Neural progenitor cell (in vitro differentiated cells): ENCODE data around the gene EFCAB6.

Experiments used
- CTCF ChIP-seq: fragments of 200-600 bp; sonication (generic); IDR thresholded peaks from 2 replicates; pipeline ENCODE4 v1.5.1; 2017; ENCODE audit warnings: antibody characterized with exemption, mild to moderate bottlenecking
- EZH2 ChIP-seq: fragments of 200-600 bp; sonication (generic); IDR thresholded peaks from 2 replicates; pipeline ENCODE4 v1.6.1; 2017; ENCODE audit warnings: antibody characterized with exemption, mild to moderate bottlenecking, moderate library complexity
- EZH2phosphoT487 ChIP-seq: fragments of 200-600 bp; sonication (generic); IDR thresholded peaks from 2 replicates; pipeline ENCODE4 v1.6.1; 2017; ENCODE audit warnings: antibody characterized with exemption

DNA sequence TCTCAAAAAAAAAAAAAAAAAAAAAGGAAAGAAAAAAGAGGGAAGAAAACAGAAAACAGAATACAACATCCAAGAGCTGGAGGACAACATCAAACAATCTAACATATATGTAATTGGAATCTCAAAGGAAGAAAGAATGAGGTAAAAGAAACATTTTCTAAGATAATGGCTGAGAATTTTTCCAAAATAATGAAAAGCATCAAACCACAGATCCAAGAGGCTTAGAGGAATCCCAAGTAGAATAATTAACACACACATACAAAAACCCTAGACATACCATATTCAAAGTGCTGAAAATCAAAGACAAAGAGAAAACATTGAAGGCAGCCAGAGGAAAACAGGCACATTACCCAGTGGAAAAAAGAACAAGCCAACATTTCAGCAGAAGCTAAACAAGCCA, 45.3 kb upstream of the EFCAB6 start:
- TF ChIP-seq EZH2, result no peak
- no peak for TF ChIP-seq CTCF
- TF ChIP-seq EZH2phosphoT487, result no peak
